Activated CD8-positive, alpha-beta T cell treated with anti-CD3 and anti-CD28 coated beads for 36 hours (primary cell): ENCODE measurements around the gene BNIP5. TPM values are rescaled to one million over a fixed set of nuclear protein-coding genes. Genes with fewer than 3 reads are reported as not detected.

Experiments used
- ATAC-seq: fragments of 200-7000 bp; cut with Tn5 transposase; one replicate; pipeline ENCODE4 v1.10.0; 2021; ENCODE audit warnings: mild to moderate bottlenecking, moderate library complexity
- CTCF ChIA-PET: fragments of 350-600 bp; sonication (Branson Sonifier 250); formaldehyde crosslinking; loops from one replicate; lab custom pipeline; 2021; ENCODE audit warnings: antibody characterized with exemption; lab: Charles Lee
- POLR2A ChIA-PET: fragments of 350-600 bp; sonication (Branson Sonifier 250); formaldehyde crosslinking; loops from one replicate; lab custom pipeline; 2021; ENCODE audit warnings: antibody characterized with exemption; lab: Charles Lee
- DNase-seq: peaks from one replicate; pipeline ENCODE4 v3.0.0-alpha.2; 2020
- H3K27ac Mint-ChIP-seq: one replicate; pipeline ENCODE4 v1.8.0; 2021; ENCODE audit warnings: mild to moderate bottlenecking, mixed read lengths
- H3K27me3 Mint-ChIP-seq: one replicate; pipeline ENCODE4 v1.8.0; 2021; ENCODE audit warnings: mixed read lengths
- H3K36me3 Mint-ChIP-seq: one replicate; pipeline ENCODE4 v1.8.0; 2021; ENCODE audit warnings: low read depth, mixed read lengths
- H3K4me1 Mint-ChIP-seq: one replicate; pipeline ENCODE4 v1.8.0; 2021; ENCODE audit warnings: low read depth, mixed read lengths
- H3K4me3 Mint-ChIP-seq: one replicate; pipeline ENCODE4 v1.8.0; 2021; ENCODE audit warnings: mild to moderate bottlenecking, moderate library complexity, mixed read lengths
- H3K9me3 Mint-ChIP-seq: one replicate; pipeline ENCODE4 v1.8.0; 2021; ENCODE audit warnings: mixed read lengths
- CTCF ChIP-seq: fragments of 200-600 bp; IDR thresholded peaks from one replicate; pipeline ENCODE4 v1.8.0; 2022; ENCODE audit warnings: antibody characterized with exemption, mild to moderate bottlenecking
- intact Hi-C: fragments of 100-400 bp; cut with micrococcal nuclease; formaldehyde crosslinking; loops from one replicate; pipeline ENCODE4 v1.10.0; 2022
- total RNA-seq, 2 experiments: library from RNA; stranded (reverse); gene quantifications; one replicate each; pipeline ENCODE4 v1.2.3, GENCODE V29; 2021

The BNIP5 gene
- total RNA-seq, 2 experiments from 2014 or later: not detected

- intact Hi-C loops: no loop called here
- TF ChIP-seq CTCF: no peak
- no peak overlapping the region for H3K27ac Mint-ChIP-seq
- H3K9me3 Mint-ChIP-seq: no peaks in the 10 kb centered on the region
- ATAC-seq: no peak
- no peaks in the 10 kb centered on the region for H3K36me3 Mint-ChIP-seq
- H3K4me3 Mint-ChIP-seq: no peak overlapping the region
- POLR2A ChIA-PET: no interaction called here
- CTCF ChIA-PET: interaction anchor here (1.6 to 1.8 kb wide), 2 partner anchors 33 to 72 kb away, joined by 5 to 7 read pairs; no protein-coding TSS in a partner anchor
- H3K27me3 Mint-ChIP-seq: no peaks in the 10 kb centered on the region
- DNase-seq: no peak
- H3K4me1 Mint-ChIP-seq: no peaks in the 10 kb centered on the region
Measured at GRCh38 chr6:36374194-36374593, 37.5 kb upstream of the BNIP5 start.

- ChIA-PET POLR2A (no interaction called here), CTCF (interaction anchor here (1.1 to 1.8 kb wide), 3 partner anchors 13 to 72 kb away, joined by 3 to 7 read pairs (median 5); no protein-coding TSS in a partner anchor)
- Mint-ChIP-seq H3K36me3 (no peaks in the 10 kb centered on the region), H3K9me3 (no peaks in the 10 kb centered on the region), H3K4me3 (no peak overlapping the region), H3K27me3 (no peaks in the 10 kb centered on the region), H3K27ac (no peak overlapping the region), H3K4me1 (no peaks in the 10 kb centered on the region)
- ATAC-seq (no peak), DNase-seq (no peak)
- TF ChIP-seq CTCF: no peak
- intact Hi-C loops: no loop called here
Measured at GRCh38 chr6:36373368-36374019, 36.8 kb upstream of the BNIP5 start.

GRCh38 chr6:36372088-36372487, 35.4 kb upstream of the BNIP5 start:
- Mint-ChIP-seq H3K36me3 (no peaks in the 10 kb centered on the region), H3K4me3 (no peak overlapping the region), H3K27me3 (no peaks in the 10 kb centered on the region), H3K27ac (no peak overlapping the region), H3K9me3 (no peaks in the 10 kb centered on the region), H3K4me1 (no peaks in the 10 kb centered on the region)
- ATAC-seq: no peak
- DNase-seq: no peak
- ChIA-PET CTCF (no interaction called here), POLR2A (no interaction called here)
- intact Hi-C loops: no loop called here
- TF ChIP-seq CTCF: no peak

- no peak for ATAC-seq
- no peak overlapping the region for H3K4me3 Mint-ChIP-seq
- no peak for TF ChIP-seq CTCF
- intact Hi-C loops: no loop called here
- no peaks in the 10 kb centered on the region for H3K36me3 Mint-ChIP-seq
- H3K27me3 Mint-ChIP-seq: no peaks in the 10 kb centered on the region
- CTCF ChIA-PET: no interaction called here
- H3K4me1 Mint-ChIP-seq: no peaks in the 10 kb centered on the region
- H3K9me3 Mint-ChIP-seq: no peaks in the 10 kb centered on the region
- DNase-seq: no peak
- H3K27ac Mint-ChIP-seq: no peak overlapping the region
- POLR2A ChIA-PET: no interaction called here
Measured at GRCh38 chr6:36371211-36371610, 34.5 kb upstream of the BNIP5 start.

GRCh38 chr6:36370638-36371037, 34.0 kb upstream of the BNIP5 start:
- POLR2A ChIA-PET: no interaction called here
- H3K4me3 Mint-ChIP-seq: no peak overlapping the region
- intact Hi-C loops: no loop called here
- no peak for TF ChIP-seq CTCF
- ATAC-seq (no peak), DNase-seq (no peak)
- no peaks in the 10 kb centered on the region for H3K36me3 Mint-ChIP-seq
- no peaks in the 10 kb centered on the region for H3K27me3 Mint-ChIP-seq
- no peaks in the 10 kb centered on the region for H3K9me3 Mint-ChIP-seq
- CTCF ChIA-PET: no interaction called here
- no peak overlapping the region for H3K27ac Mint-ChIP-seq
- no peaks in the 10 kb centered on the region for H3K4me1 Mint-ChIP-seq
